SH-SY5Y (cell line): ENCODE results near the gene CELF2.

Experiments used
- GATA2 ChIP-seq: IDR thresholded peaks from 2 replicates; pipeline ENCODE4 v1.6.1; 2011; ENCODE audit warnings: mild to moderate bottlenecking, low read depth, low read length
- GATA3 ChIP-seq: IDR thresholded peaks from 2 replicates; pipeline ENCODE4 v1.6.1; 2011; ENCODE audit warnings: low read depth, mild to moderate bottlenecking, low read length, moderate library complexity

GRCh38 chr10:11300563-11300962, 282.9 kb downstream of the CELF2 start:
- TF ChIP-seq GATA2 (no peak), GATA3 (no peak)
